Stromal cell of bone marrow (primary cell): ENCODE results near the gene ATG10.
"Not testable (repeated sequence)": the region's sequence is repeated elsewhere in the genome, so short reads cannot be mapped to it uniquely, and the experiment has no call there.

ENCODE experiments used
- DNase-seq: peaks from one replicate; pipeline ENCODE4 v3.0.0-alpha.2; 2012; ENCODE audit warnings: low read depth

ATG10 gene

GRCh38 chr5:82129723-82130285 lies 158.0 kb downstream of the ATG10 start:
- no peak for DNase-seq

GRCh38 chr5:82130602-82131001 lies 158.8 kb downstream of the ATG10 start:
- no peak for DNase-seq

- DNase-seq, result no peak
Observed at GRCh38 chr5:82137205-82137604, 165.4 kb downstream of the ATG10 start.

- not testable (repeated sequence) for DNase-seq
Observed at GRCh38 chr5:82139837-82140236, 168.0 kb downstream of the ATG10 start.

GRCh38 chr5:82142217-82142841 lies 170.5 kb downstream of the ATG10 start:
- no peak for DNase-seq

- no peak for DNase-seq
Observed at GRCh38 chr5:82142928-82143577, 171.2 kb downstream of the ATG10 start.

GRCh38 chr5:82147860-82148573 lies 176.2 kb downstream of the ATG10 start:
- DNase-seq, result no peak

- no peak for DNase-seq
Observed at GRCh38 chr5:82149434-82149833, 177.6 kb downstream of the ATG10 start.

GRCh38 chr5:82150559-82150958 lies 178.7 kb downstream of the ATG10 start:
- DNase-seq, result no peak

GRCh38 chr5:82151204-82151603 lies 179.4 kb downstream of the ATG10 start:
- no peak for DNase-seq

- no peak for DNase-seq
Observed at GRCh38 chr5:82151662-82152061, 179.8 kb downstream of the ATG10 start.

- DNase-seq, result no peak
Observed at GRCh38 chr5:82152978-82153481, 181.2 kb downstream of the ATG10 start.

GRCh38 chr5:82154776-82155175 lies 183.0 kb downstream of the ATG10 start:
- no peak for DNase-seq

- DNase-seq, result no peak
Observed at GRCh38 chr5:82155305-82155704, 183.5 kb downstream of the ATG10 start.

GRCh38 chr5:82156874-82157273 lies 185.1 kb downstream of the ATG10 start:
- no peak for DNase-seq

- DNase-seq, result no peak
Observed at GRCh38 chr5:82158755-82159413, 187.1 kb downstream of the ATG10 start.

- no peak for DNase-seq
Observed at GRCh38 chr5:82160948-82161347, 189.1 kb downstream of the ATG10 start.

- DNase-seq, result no peak
Observed at GRCh38 chr5:82162573-82162972, 190.8 kb downstream of the ATG10 start.

- no peak for DNase-seq
Observed at GRCh38 chr5:82163452-82164175, 191.8 kb downstream of the ATG10 start.

- DNase-seq, result peak; percentile 59
Observed at GRCh38 chr5:82164176-82164976, 192.6 kb downstream of the ATG10 start.
